HG02840 (cell line): ENCODE measurements around the gene PIGQ.

Source experiments
- ATAC-seq: cut with Tn5 transposase; IDR thresholded peaks from one replicate; pipeline ENCODE4 v1.9.1; 2021; ENCODE audit warnings: mild to moderate bottlenecking, moderate library complexity, moderate number of reproducible peaks; ENCODE audit not compliant: unreplicated experiment, low FRiP score

PIGQ gene

DNA sequence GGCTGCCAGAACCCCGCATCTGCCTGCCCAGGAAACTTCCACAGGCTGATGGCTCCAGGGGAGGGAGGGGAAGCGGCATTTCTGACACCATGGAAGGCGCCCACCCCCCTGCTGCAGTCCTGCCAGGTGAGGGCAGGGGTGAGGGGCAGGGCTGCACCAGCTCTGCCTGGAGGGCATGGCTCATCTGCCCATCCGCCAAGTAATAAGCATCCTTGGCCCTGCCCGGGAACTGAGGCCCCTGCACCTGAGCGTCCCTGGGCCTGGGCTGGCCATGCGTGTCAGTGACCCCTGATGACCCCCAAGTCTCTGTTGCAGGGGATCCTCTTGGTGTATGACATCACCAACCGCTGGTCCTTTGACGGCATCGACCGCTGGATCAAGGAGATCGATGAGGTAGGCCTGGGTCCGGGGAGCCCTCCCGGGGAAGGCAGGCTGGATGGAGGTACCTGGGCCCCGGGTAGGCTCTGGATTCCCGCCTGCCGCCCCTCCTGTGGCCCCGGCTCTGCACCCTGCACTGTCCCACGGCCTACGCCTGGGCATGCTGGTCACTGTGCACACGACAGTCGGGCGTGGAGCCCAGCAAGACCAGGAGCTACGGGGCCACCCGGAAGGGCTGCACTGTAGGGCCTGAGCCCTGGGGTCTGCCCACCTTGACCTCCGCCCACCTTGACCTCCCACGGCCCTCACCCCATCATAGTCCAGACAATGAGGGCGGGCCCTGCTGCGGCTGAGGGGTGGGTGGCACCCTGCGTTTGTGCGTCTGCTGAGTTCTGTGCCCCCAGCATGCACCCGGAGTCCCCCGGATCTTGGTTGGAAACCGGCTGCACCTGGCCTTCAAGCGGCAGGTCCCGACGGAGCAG is 55.6 kb downstream of the PIGQ start:
- no peak for ATAC-seq

DNA sequence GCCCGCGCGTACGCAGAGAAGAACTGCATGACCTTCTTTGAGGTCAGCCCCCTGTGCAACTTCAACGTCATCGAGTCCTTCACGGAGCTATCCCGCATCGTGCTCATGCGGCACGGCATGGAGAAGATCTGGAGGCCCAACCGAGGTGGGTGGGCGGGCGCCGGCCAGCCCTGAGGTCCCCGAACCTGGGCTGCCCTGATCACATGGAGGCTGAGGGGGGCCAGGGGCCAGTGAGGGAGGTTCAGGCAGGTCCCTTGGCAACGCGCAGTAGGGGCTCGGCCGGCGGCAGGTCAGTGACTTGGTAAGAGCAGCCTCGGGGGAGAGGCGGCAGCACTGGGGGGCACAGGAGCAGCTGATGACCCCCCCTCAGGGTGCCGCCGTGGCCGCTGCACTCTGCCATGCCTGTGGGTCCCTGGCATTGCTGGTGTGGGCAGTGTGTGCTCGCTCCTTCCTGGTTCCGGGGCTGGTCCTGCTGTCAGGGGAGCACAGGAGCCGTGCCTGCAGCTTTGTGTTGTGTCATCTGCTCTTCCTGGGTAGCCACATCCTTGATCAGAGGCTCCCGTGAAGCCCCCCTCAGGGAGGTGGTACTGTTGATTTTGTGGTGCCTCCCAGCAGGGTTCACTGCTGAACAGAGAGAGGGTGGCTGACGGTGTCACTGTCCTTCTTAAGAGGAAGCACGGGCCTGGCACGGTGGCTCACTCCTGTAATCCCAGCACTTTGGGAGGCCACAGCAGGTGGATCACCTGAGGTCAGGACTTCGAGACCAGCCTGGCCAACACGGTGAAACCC is 56.4 kb downstream of the PIGQ start:
- ATAC-seq, result no peak

DNA sequence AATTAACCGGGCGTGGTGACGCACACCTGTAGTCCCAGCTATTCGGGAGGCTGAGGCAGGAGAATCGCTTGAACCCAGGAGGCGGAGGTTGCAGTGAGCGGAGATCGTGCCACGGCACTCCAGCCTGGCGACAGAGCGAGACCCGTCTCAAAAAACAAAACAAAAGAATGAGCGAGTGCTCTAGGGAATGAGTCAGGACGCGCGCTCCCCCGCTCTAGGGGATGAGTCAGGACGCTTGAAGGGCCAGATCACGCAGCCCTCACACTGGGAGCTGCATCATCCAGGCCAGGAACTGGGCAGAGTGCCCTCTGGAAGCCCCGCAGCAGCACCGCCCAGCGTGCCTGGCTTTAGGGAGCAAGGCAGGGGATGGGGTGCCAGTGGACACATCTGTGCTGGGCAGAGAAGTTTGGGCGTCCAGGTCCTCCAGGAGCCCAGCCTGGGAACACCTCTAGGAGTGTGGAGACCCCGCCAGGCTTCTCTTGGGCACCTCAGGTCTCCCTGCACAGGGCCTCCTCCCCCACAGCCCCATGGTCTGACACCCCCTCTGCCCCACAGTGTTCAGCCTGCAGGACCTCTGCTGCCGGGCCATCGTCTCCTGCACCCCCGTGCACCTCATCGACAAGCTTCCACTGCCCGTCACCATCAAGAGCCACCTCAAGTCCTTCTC is 57.2 kb downstream of the PIGQ start:
- ATAC-seq, result no peak

DNA sequence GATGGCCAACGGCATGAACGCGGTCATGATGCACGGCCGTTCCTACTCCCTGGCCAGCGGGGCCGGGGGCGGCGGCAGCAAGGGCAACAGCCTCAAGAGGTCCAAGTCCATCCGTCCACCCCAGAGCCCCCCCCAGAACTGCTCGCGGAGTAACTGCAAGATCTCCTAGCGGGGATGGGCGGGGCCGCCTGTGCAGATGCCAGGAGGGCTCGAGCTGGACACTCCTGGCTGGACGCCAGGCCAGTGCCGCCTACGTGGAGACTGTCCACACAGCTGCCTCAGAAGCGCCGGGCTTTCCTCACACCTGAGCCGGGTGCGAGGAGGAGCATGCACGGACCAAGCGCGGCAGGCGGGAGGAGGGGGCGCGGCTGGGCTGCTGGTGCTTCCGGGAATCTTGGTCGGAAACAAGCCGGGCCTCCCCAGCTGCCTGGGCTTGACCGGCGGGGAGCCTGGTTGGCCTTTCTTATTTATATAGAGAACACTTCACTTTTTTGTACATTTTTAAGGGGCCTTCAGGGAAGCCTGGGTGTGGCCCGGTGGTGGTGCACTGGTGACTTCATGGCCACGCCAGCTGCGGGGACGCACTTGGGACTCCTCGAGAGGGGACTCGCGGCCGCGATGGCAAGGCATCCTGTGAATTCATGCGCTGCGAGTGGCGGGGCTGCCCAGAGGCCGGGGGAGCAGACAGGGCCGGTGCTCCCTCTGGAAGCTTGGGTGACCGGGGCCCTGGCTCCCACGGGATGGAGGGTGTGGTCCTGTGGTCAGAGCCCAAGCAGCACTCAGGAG is 57.9 kb downstream of the PIGQ start:
- no peak for ATAC-seq

DNA sequence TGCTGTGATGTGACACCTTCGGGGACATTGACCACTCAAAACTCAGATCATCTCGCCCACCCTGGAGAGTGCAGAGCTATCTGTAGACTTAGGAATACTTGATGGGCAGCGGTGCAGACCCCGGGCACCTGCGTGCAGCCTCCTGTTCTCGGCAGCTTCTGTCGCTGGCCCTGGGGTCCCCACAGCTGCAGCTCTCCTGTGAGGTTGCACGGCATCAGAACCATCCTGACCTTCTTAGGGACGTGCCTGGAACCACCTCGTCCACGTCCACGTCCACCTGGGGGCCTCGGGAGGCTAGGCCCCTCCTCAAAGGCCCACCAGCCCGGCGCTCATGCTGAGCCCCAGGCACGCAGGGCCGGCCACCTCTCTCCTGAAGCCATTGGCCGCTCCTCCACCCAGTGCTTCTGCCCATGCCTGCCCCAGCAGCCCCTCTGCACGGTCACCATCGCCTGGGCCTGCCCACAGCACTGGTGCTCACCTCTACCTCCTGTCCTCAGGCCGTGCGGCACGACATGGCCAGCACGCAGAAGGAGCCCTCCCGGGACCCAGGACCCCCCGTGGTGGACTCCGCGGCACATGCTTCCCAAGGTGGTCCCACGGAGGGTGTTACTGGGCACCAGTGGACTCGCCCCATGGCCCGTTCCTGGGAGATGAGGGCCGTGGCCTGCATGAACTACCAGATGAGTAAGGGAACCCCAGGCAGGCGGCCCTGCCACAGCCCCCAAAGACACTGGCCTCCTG is 58.7 kb downstream of the PIGQ start:
- ATAC-seq, result no peak

DNA sequence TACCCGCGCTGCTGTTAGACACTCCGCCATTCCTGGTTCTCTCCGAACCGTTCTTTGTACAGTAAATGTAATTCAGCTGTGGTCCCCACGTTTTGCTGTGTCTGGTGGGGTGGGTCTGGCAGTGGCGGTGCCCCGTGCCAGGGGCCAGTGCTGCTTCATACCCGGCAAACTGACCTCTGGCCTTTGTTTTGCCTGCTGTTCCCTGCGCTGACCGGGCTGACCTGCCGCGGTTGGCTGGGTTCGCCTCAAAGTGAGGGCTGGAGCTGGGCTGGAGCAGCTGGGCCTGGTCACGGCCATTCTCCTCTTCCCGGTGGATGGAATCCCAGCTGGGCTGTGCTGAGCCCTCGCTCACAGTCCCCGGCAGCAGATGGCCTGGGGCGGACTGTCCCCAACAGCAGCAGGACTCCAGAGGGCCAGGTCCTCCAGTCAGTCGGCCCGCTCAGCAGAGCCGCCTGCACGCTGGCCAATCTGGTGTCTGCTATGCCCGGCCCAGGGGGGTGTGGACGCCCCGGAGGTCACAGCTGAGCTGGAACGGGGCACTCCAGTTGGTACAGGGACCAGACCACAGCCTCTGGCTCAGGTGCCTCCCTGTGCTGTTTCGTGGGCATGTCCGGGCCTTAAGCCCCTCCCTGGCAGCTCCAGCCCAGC is 59.5 kb downstream of the PIGQ start:
- ATAC-seq, result no peak

DNA sequence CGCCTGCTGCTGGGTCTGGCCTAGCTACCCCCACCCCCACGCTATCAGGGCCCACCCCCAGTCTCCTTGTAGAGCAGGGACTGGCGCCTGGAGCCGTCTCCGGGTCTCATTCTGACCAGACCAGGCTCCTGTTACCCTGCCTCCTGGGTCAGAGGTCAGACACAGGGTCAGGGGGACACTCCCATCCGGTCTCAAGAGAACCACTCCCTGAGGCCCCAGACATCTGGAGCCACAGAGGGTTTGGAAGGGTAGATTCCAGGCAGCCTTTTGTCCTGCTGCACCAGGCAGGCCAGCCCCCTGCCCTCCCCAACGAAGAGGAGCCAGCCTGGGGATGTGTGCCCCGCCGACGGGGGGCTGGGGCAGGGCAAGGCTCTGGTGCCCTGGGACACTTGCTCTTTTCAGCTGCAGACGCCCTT is 60.1 kb downstream of the PIGQ start:
- ATAC-seq, result no peak

DNA sequence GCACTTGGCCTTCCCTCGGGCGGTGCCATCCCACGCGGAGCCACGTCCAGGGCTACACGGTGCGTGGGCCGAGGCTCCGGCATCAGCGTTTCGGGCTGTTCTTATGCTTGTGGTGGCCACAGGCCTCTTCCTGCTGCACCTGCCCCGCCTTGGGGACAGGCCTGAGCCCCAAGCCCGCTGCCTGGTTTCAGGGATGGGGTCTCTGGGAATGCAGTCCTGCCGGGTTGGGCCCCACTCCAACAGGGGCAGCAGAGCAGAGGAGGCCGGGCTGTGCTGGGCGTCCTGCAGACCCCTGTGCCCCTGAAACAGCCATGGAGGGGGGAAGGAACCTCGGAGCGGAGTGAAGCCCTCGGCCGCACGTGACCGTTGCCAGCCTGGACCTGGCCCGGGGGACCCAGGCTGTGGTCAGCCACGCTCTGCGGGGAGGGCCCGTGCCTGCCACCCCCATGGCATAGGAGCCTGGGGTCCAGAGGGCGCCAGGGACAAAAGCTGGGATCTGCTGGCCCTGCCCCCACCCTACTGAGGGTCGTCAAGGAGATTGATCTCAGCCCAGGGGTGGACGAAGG is 60.6 kb downstream of the PIGQ start:
- ATAC-seq, result no peak

DNA sequence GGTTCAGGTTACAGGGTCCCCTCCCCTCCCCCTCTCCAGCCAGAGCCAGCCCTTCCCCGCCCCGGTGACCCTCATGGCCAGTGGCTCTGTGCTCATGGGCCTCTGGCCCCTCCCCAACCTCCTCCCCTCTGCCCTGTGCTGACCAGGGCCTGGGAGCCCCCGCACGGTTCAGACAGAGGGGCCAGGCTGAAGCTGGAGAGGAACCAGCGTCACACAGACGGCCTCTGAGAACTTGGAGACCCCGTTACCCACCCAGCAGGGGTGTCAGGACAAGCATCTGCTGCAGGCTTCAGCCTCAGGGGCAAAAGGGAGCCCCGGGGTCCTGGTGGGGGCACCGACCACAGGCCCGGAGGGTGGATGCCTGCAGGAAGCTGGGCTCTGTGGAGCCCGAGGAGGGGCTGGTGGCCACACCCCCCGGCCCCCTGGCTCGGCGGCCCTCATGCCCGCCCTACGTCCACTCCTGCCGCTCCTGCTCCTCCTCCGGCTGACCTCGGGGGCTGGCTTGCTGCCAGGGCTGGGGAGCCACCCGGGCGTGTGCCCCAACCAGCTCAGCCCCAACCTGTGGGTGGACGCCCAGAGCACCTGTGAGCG is 61.1 kb downstream of the PIGQ start, which contains the start of gene WFIKKN1:
Gene WFIKKN1 (plus strand): TSS at position 171 of the 591 bp plus-strand sequence. CDS start 269 bp downstream, at position 440.
- ATAC-seq, result no peak

DNA sequence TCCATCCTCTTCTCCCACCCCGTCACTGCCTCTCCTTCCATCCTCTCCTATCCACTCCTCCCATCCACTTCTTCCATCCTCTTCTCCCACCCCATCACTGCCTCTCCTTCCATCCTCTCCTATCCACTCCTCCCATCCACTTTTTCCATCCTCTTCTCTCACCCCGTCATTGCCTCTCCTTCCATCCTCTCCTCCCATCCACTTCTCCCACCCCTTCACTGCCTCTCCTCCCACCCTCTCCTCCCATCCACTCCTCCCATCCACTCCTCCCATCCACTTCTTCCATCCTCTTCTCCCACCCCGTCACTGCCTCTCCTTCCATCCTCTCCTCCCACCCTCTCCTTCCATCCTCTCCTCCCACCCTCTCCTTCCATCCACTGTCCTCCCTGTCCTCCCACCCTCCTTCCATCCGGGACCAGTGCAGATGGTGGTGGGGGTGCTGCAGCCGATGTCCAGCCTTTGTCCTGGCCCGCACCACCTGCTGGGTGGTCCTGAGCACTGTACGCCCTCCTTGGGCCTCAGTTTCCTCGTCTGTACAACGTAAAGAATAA is 62.1 kb downstream of the PIGQ start:
- ATAC-seq, result no peak

DNA sequence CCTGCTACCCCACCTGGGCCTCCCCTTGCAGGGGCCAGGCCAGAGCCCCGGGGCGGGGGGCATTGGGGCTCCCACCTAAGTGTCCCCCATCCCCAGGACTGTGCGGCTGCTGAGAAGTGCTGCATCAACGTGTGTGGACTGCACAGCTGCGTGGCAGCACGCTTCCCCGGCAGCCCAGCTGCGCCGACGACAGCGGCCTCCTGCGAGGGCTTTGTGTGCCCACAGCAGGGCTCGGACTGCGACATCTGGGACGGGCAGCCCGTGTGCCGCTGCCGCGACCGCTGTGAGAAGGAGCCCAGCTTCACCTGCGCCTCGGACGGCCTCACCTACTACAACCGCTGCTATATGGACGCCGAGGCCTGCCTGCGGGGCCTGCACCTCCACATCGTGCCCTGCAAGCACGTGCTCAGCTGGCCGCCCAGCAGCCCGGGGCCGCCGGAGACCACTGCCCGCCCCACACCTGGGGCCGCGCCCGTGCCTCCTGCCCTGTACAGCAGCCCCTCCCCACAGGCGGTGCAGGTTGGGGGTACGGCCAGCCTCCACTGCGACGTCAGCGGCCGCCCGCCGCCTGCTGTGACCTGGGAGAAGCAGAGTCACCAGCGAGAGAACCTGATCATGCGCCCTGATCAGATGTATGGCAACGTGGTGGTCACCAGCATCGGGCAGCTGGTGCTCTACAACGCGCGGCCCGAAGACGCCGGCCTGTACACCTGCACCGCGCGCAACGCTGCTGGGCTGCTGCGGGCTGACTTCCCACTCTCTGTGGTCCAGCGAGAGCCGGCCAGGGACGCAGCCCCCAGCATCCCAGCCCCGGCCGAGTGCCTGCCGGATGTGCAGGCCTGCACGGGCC is 62.9 kb downstream of the PIGQ start:
- ATAC-seq, result no peak

DNA sequence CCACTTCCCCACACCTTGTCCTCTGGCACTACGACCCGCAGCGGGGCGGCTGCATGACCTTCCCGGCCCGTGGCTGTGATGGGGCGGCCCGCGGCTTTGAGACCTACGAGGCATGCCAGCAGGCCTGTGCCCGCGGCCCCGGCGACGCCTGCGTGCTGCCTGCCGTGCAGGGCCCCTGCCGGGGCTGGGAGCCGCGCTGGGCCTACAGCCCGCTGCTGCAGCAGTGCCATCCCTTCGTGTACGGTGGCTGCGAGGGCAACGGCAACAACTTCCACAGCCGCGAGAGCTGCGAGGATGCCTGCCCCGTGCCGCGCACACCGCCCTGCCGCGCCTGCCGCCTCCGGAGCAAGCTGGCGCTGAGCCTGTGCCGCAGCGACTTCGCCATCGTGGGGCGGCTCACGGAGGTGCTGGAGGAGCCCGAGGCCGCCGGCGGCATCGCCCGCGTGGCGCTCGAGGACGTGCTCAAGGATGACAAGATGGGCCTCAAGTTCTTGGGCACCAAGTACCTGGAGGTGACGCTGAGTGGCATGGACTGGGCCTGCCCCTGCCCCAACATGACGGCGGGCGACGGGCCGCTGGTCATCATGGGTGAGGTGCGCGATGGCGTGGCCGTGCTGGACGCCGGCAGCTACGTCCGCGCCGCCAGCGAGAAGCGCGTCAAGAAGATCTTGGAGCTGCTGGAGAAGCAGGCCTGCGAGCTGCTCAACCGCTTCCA is 63.7 kb downstream of the PIGQ start:
- no peak for ATAC-seq
